Central memory CD8-positive, alpha-beta T cell (primary cell): ENCODE results near the gene TNC.

Source experiments
- ATAC-seq: fragments of 150-1000 bp; cut with Tn5 transposase; replicated peaks from 2 replicates; pipeline ENCODE4 v1.10.0; 2022; ENCODE audit warnings: mild to moderate bottlenecking, moderate FRiP score, moderate number of reproducible peaks; ENCODE audit not compliant: poor library complexity, severe bottlenecking; ENCODE audit errors: extremely low read depth
- DNase-seq, 2 donors: peaks; one replicate each; pipeline ENCODE4 v3.0.0; 2021; ENCODE audit warnings: low spot score in 2 of 2
- H3K27ac Mint-ChIP-seq: one replicate; pipeline ENCODE4 v1.8.0; 2022; ENCODE audit warnings: low read depth, mild to moderate bottlenecking, moderate library complexity, mixed read lengths
- H3K27me3 Mint-ChIP-seq: one replicate; pipeline ENCODE4 v1.8.0; 2022; ENCODE audit warnings: mixed read lengths
- H3K36me3 Mint-ChIP-seq: one replicate; pipeline ENCODE4 v1.8.0; 2022; ENCODE audit warnings: mild to moderate bottlenecking, moderate library complexity, mixed read lengths; ENCODE audit not compliant: insufficient read depth
- H3K4me1 Mint-ChIP-seq: one replicate; pipeline ENCODE4 v1.8.0; 2022; ENCODE audit warnings: mixed read lengths
- H3K4me3 Mint-ChIP-seq: one replicate; pipeline ENCODE4 v1.8.0; 2022; ENCODE audit warnings: mild to moderate bottlenecking, moderate library complexity, mixed read lengths
- H3K9me3 Mint-ChIP-seq: one replicate; pipeline ENCODE4 v1.8.0; 2022; ENCODE audit warnings: mixed read lengths

The TNC gene

GRCh38 chr9:115146581-115147021, 28.6 kb upstream of the TNC start:
- Mint-ChIP-seq H3K27ac (no peak overlapping the region), H3K27me3 (peaks cover 31% of the 10 kb centered on the region), H3K36me3 (no peaks in the 10 kb centered on the region), H3K4me3 (no peak overlapping the region), H3K4me1 (no peaks in the 10 kb centered on the region), H3K9me3 (no peaks in the 10 kb centered on the region)
- DNase-seq (no peak), ATAC-seq (no peak)

- Mint-ChIP-seq H3K4me3 (no peak overlapping the region), H3K9me3 (no peaks in the 10 kb centered on the region), H3K27ac (no peak overlapping the region), H3K36me3 (no peaks in the 10 kb centered on the region), H3K4me1 (no peaks in the 10 kb centered on the region), H3K27me3 (peaks cover 40% of the 10 kb centered on the region)
- ATAC-seq: no peak
- DNase-seq: no peak
Measured at GRCh38 chr9:115144706-115145105, 26.7 kb upstream of the TNC start.

- Mint-ChIP-seq H3K27me3 (peaks cover 46% of the 10 kb centered on the region), H3K27ac (no peak overlapping the region), H3K4me3 (no peak overlapping the region), H3K4me1 (no peaks in the 10 kb centered on the region), H3K9me3 (no peaks in the 10 kb centered on the region), H3K36me3 (no peaks in the 10 kb centered on the region)
- DNase-seq (no peak), ATAC-seq (no peak)
Measured at GRCh38 chr9:115143689-115144088, 25.7 kb upstream of the TNC start.

GRCh38 chr9:115142517-115143270, 24.7 kb upstream of the TNC start:
- Mint-ChIP-seq H3K4me3 (no peak overlapping the region), H3K4me1 (no peaks in the 10 kb centered on the region), H3K36me3 (no peaks in the 10 kb centered on the region), H3K9me3 (no peaks in the 10 kb centered on the region), H3K27ac (no peak overlapping the region), H3K27me3 (peaks cover 51% of the 10 kb centered on the region)
- ATAC-seq: no peak
- no peak for DNase-seq

- no peaks in the 10 kb centered on the region for H3K36me3 Mint-ChIP-seq
- H3K4me1 Mint-ChIP-seq: no peaks in the 10 kb centered on the region
- H3K27me3 Mint-ChIP-seq: peaks cover 57% of the 10 kb centered on the region
- no peak overlapping the region for H3K27ac Mint-ChIP-seq
- ATAC-seq: no peak
- no peak for DNase-seq
- H3K4me3 Mint-ChIP-seq: no peak overlapping the region
- no peaks in the 10 kb centered on the region for H3K9me3 Mint-ChIP-seq
Measured at GRCh38 chr9:115142090-115142489, 24.1 kb upstream of the TNC start.

- H3K4me3 Mint-ChIP-seq: no peak overlapping the region
- H3K27me3 Mint-ChIP-seq: peaks cover 62% of the 10 kb centered on the region
- no peak for ATAC-seq
- no peaks in the 10 kb centered on the region for H3K36me3 Mint-ChIP-seq
- no peak overlapping the region for H3K27ac Mint-ChIP-seq
- H3K4me1 Mint-ChIP-seq: no peaks in the 10 kb centered on the region
- no peaks in the 10 kb centered on the region for H3K9me3 Mint-ChIP-seq
- no peak for DNase-seq
Measured at GRCh38 chr9:115141612-115142011, 23.7 kb upstream of the TNC start.

- no peak overlapping the region for H3K4me3 Mint-ChIP-seq
- H3K4me1 Mint-ChIP-seq: no peaks in the 10 kb centered on the region
- ATAC-seq (no peak), DNase-seq (no peak)
- no peak overlapping the region for H3K27ac Mint-ChIP-seq
- peaks cover 58% of the 10 kb centered on the region for H3K27me3 Mint-ChIP-seq
- H3K36me3 Mint-ChIP-seq: no peaks in the 10 kb centered on the region
- H3K9me3 Mint-ChIP-seq: no peaks in the 10 kb centered on the region
Measured at GRCh38 chr9:115138151-115138550, 20.2 kb upstream of the TNC start.

GRCh38 chr9:115137526-115137925, 19.6 kb upstream of the TNC start:
- ATAC-seq (no peak), DNase-seq (no peak)
- peaks cover 51% of the 10 kb centered on the region for H3K27me3 Mint-ChIP-seq
- no peaks in the 10 kb centered on the region for H3K9me3 Mint-ChIP-seq
- H3K4me3 Mint-ChIP-seq: no peak overlapping the region
- no peaks in the 10 kb centered on the region for H3K4me1 Mint-ChIP-seq
- H3K36me3 Mint-ChIP-seq: no peaks in the 10 kb centered on the region
- no peak overlapping the region for H3K27ac Mint-ChIP-seq

GRCh38 chr9:115135821-115136778, 18.1 kb upstream of the TNC start:
- H3K27me3 Mint-ChIP-seq: peaks cover 48% of the 10 kb centered on the region
- H3K4me1 Mint-ChIP-seq: no peaks in the 10 kb centered on the region

GRCh38 chr9:115134941-115135340, 17.0 kb upstream of the TNC start:
- H3K4me1 Mint-ChIP-seq: no peaks in the 10 kb centered on the region
- no peaks in the 10 kb centered on the region for H3K9me3 Mint-ChIP-seq
- no peak for DNase-seq
- ATAC-seq: no peak
- no peaks in the 10 kb centered on the region for H3K36me3 Mint-ChIP-seq
- no peak overlapping the region for H3K27ac Mint-ChIP-seq
- H3K4me3 Mint-ChIP-seq: no peak overlapping the region
- peaks cover 44% of the 10 kb centered on the region for H3K27me3 Mint-ChIP-seq

More at GRCh38 chr9:115135821-115136778, 18.1 kb upstream of the TNC start:
- H3K9me3 Mint-ChIP-seq: no peaks in the 10 kb centered on the region
- H3K4me3 Mint-ChIP-seq: no peak overlapping the region
- no peak overlapping the region for H3K27ac Mint-ChIP-seq
- no peak for ATAC-seq
- H3K36me3 Mint-ChIP-seq: no peaks in the 10 kb centered on the region
- no peak for DNase-seq

GRCh38 chr9:115133649-115134048, 15.7 kb upstream of the TNC start:
- ATAC-seq (no peak), DNase-seq (no peak)
- Mint-ChIP-seq H3K36me3 (no peaks in the 10 kb centered on the region), H3K4me3 (no peak overlapping the region), H3K27me3 (peaks cover 47% of the 10 kb centered on the region), H3K27ac (no peak overlapping the region), H3K4me1 (no peaks in the 10 kb centered on the region), H3K9me3 (no peaks in the 10 kb centered on the region)

- DNase-seq: no peak
- no peak overlapping the region for H3K27ac Mint-ChIP-seq
- H3K9me3 Mint-ChIP-seq: peaks cover 5% of the 10 kb centered on the region
- no peaks in the 10 kb centered on the region for H3K36me3 Mint-ChIP-seq
- peaks cover 50% of the 10 kb centered on the region for H3K27me3 Mint-ChIP-seq
- H3K4me3 Mint-ChIP-seq: no peak overlapping the region
- H3K4me1 Mint-ChIP-seq: no peaks in the 10 kb centered on the region
- no peak for ATAC-seq
Measured at GRCh38 chr9:115132648-115133047, 14.7 kb upstream of the TNC start.

- no peak overlapping the region for H3K27ac Mint-ChIP-seq
- DNase-seq: no peak
- H3K4me3 Mint-ChIP-seq: no peak overlapping the region
- H3K27me3 Mint-ChIP-seq: peaks cover 44% of the 10 kb centered on the region
- H3K4me1 Mint-ChIP-seq: no peaks in the 10 kb centered on the region
- H3K9me3 Mint-ChIP-seq: peaks cover 15% of the 10 kb centered on the region
- no peaks in the 10 kb centered on the region for H3K36me3 Mint-ChIP-seq
- no peak for ATAC-seq
Measured at GRCh38 chr9:115130176-115130575, 12.2 kb upstream of the TNC start.
